ENCODE results near the gene RPA3.

The RPA3 gene

DNA sequence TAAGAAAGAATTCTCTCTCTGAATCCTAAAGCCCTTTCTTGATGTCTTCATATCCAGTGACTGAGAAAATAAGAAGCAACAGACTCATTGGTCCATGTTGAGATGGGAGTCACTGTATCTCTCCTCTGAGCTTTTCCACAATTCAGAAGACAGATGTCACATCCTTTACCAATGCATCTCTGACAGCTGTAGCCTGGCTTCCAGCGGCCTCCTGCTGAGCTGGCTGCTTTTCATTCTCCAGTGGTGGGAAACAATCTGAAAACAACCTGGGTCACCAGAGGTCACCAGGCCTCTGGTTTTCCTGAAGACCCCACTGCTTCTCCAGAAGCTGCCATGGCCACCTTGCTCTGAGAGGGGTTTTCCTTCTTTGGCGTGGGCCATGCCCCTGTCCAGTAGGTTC is 18.3 kb upstream of the RPA3 start:
- no peak overlapping the region for H3K4me3 ChIP-seq (replicated peaks; ENCODE audit: low read depth, low read length)
- TF ChIP-seq, protein P1, sequence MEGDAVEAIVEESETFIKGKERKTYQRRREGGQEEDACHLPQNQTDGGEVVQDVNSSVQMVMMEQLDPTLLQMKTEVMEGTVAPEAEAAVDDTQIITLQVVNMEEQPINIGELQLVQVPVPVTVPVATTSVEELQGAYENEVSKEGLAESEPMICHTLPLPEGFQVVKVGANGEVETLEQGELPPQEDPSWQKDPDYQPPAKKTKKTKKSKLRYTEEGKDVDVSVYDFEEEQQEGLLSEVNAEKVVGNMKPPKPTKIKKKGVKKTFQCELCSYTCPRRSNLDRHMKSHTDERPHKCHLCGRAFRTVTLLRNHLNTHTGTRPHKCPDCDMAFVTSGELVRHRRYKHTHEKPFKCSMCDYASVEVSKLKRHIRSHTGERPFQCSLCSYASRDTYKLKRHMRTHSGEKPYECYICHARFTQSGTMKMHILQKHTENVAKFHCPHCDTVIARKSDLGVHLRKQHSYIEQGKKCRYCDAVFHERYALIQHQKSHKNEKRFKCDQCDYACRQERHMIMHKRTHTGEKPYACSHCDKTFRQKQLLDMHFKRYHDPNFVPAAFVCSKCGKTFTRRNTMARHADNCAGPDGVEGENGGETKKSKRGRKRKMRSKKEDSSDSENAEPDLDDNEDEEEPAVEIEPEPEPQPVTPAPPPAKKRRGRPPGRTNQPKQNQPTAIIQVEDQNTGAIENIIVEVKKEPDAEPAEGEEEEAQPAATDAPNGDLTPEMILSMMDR (IDR thresholded peaks at IDR 0.05; ENCODE audit: low read depth, low read length, missing control alignments): no peak
- DNase-seq (ENCODE audit: extremely low read depth, low read depth): no peak

DNA sequence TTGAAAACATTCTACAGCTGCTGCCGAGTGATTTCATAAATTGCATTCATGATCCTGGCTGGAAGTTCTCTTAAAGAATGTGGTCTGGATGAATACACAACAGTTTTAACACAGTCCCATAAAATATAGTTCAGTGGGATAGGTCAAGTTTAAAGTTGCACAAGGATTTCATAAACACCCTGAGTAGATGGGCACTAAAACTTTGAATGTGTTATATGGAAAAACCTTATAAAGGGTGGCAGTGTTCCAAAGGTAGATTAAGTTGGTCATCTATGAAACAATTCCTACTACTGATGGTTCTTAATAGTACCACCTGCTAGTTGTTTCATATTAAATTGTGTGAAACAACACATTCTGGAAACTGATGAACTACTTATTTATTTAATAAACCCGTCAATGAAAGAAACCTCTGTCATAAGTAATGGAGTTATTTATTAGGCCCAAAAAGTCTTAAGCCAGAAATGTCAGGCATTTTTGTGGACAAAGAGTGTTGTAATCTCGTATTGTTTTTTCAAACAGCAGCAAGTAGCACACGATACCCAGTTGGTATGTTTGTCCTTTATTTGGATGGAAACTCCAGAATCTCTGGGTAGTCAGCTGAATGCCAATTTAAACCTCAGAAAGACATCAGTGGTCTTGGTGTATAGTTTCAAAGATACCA is 14.3 kb upstream of the RPA3 start:
- DNase-seq (ENCODE audit: extremely low read depth, low read depth): peak; percentile 20
- TF ChIP-seq, protein P1 (IDR thresholded peaks at IDR 0.05; ENCODE audit: low read depth, low read length, missing control alignments): no peak
- H3K4me3 ChIP-seq (replicated peaks; ENCODE audit: low read depth, low read length): no peak overlapping the region

DNA sequence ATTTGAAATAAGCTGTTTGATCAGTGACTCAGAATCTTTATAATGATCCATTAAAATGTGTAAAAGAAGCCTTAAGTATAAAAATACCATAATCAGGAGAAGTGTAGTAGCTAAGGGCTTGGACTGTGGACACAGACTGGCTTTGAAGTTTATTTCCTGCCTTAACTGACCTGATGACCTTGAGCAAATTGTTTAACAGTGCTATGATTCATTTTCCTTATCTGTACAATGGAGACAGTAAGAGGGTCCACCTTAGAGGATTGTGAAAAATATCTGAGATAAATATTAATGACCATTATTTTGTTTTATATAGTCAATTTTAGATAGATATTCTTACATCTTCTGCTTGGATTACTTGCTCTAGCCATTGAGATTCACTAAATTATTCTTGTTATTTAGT is 13.3 kb upstream of the RPA3 start:
- no peak overlapping the region for H3K4me3 ChIP-seq (replicated peaks; ENCODE audit: low read depth, low read length)
- TF ChIP-seq, protein P1 (IDR thresholded peaks at IDR 0.05; ENCODE audit: low read depth, low read length, missing control alignments): no peak
- no peak for DNase-seq (ENCODE audit: extremely low read depth, low read depth)

DNA sequence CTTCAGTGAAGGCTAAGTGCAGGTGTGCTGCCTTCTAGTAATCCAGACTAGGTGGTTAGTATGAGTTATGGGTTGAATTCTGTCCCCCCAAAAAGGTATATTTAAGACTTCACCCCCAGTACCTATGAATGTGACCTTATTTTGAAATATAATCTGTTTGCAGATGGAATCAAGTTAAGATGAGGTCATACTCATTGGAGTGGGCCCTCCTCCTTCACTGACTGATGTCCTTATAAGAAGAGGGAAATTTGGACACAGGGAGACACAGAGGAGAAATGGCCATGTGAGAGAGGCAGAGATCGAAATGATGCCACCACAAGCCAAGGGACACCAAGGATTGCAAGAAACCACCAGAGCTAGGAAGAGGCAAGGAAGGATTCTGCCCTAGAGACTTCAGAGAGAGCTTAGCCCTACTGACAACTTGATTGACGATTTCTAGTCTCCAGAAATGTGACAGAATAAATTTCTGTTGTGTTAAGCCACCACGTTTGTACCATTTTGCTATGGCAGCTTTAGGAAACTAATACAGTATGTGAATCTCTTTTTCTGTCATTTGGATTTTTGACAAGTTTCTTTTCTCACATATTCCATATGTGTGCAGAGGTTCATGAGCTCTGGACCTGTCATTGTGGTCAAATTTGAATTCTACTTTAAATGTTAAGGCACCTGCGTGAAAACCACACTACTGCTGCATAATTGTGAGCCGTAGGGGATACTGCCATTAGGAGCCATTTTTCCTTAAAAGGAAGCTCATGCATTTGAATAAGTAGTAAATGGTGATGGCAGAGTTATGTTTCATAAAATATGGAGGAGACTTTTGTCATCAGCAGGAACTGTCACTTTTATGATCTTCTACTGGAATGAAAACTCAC is 2.6 kb upstream of the RPA3 start:
- DNase-seq (ENCODE audit: extremely low read depth, low read depth): no peak
- no peak overlapping the region for H3K4me3 ChIP-seq (replicated peaks; ENCODE audit: low read depth, low read length)
- TF ChIP-seq, protein P1 (IDR thresholded peaks at IDR 0.05; ENCODE audit: low read depth, low read length, missing control alignments): no peak

DNA sequence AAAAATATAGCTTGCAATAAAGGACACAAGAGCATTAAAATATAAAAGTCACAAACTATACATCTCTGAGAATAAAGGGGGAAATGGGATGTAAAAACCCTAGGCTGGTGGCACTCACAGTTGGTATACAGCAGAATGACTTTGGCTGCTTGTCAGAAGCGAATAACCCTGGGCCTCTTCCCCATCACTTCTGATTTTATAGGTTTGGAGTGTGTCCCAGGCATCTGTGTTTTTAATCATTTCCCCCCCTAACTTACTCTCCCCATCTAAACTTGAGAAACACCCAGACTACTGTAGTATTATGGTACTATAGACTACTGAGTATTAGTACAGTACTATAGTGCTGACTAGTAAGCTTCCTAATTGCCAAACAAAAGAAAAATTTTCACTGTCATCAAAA is 1.8 kb upstream of the RPA3 start:
- DNase-seq (ENCODE audit: extremely low read depth, low read depth): no peak
- H3K4me3 ChIP-seq (replicated peaks; ENCODE audit: low read depth, low read length): no peak overlapping the region
- TF ChIP-seq, protein P1 (IDR thresholded peaks at IDR 0.05; ENCODE audit: low read depth, low read length, missing control alignments): no peak

DNA sequence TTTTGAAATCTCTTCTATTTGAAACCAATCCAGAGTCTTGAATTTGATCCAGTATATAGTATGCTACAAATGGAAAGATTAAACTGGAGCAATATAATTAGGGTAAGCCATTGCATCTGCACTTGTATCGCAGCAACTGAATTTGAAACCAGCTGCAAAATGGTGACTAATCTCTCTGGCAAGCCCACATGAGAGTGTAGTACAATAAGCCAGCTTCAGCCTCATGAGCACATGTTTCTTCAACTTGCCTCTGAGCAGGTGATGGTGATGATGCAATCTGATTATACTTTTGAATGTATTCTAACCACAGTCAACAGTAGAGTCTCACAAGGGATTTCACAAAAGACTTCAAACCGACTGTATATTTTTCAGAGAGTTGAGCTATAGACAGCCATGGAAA is 829 bp upstream of the RPA3 start:
- no peak overlapping the region for H3K4me3 ChIP-seq (replicated peaks; ENCODE audit: low read depth, low read length)
- peak; percentile 94 for DNase-seq (ENCODE audit: extremely low read depth, low read depth)
- TF ChIP-seq, protein P1 (IDR thresholded peaks at IDR 0.05; ENCODE audit: low read depth, low read length, missing control alignments): no peak

All from HFF-Myc (cell line).